Activated CD8-positive, alpha-beta memory T cell treated with anti-CD3 and anti-CD28 coated beads for 24 hours (primary cell): Measurements from ENCODE around the gene P2RX5.
"Not testable (repeated sequence)": the region's sequence is repeated elsewhere in the genome, so short reads cannot be mapped to it uniquely, and the experiment has no call there.

Source experiments
- DNase-seq: peaks from one replicate; pipeline ENCODE4 v3.0.0-alpha.2; 2020

The P2RX5 gene

GRCh38 chr17:3695723-3696411, at the start of gene P2RX5:
Gene P2RX5, minus strand, starts transcription at chr17:3696155. Its CDS starts 150 bp downstream, at chr17:3696005.
- DNase-seq, result peak; percentile 79

GRCh38 chr17:3745071-3745470, 49.1 kb upstream of the P2RX5 start:
- no peak for DNase-seq

GRCh38 chr17:3744014-3744413, 48.1 kb upstream of the P2RX5 start:
- DNase-seq, result no peak

GRCh38 chr17:3740611-3741073, 44.7 kb upstream of the P2RX5 start:
- peak; percentile 77 for DNase-seq

- DNase-seq, result no peak
Measured at GRCh38 chr17:3739422-3740124, 43.6 kb upstream of the P2RX5 start.

- DNase-seq, result peak; percentile 85
Measured at GRCh38 chr17:3738562-3739295, 42.8 kb upstream of the P2RX5 start.

GRCh38 chr17:3735515-3735914, 39.6 kb upstream of the P2RX5 start:
- DNase-seq, result no peak

GRCh38 chr17:3734911-3735276, 38.9 kb upstream of the P2RX5 start:
- not testable (repeated sequence) for DNase-seq

GRCh38 chr17:3732210-3732621, 36.3 kb upstream of the P2RX5 start:
- no peak for DNase-seq

- DNase-seq, result no peak
Measured at GRCh38 chr17:3730881-3731429, 35.0 kb upstream of the P2RX5 start.

- no peak for DNase-seq
Measured at GRCh38 chr17:3729881-3730280, 33.9 kb upstream of the P2RX5 start.

GRCh38 chr17:3728099-3728498, 32.1 kb upstream of the P2RX5 start:
- not testable (repeated sequence) for DNase-seq

GRCh38 chr17:3727041-3727440, 31.1 kb upstream of the P2RX5 start:
- no peak for DNase-seq

GRCh38 chr17:3724378-3725077, 28.6 kb upstream of the P2RX5 start:
- no peak for DNase-seq

GRCh38 chr17:3723556-3724377, 27.8 kb upstream of the P2RX5 start, which contains the start of gene HASPIN:
Gene HASPIN, plus strand, starts transcription at chr17:3723903. Its CDS starts 33 bp downstream, at chr17:3723936.
- DNase-seq, result peak; percentile 96

- DNase-seq, result no peak
Measured at GRCh38 chr17:3723188-3723555, 27.2 kb upstream of the P2RX5 start.

- DNase-seq, result no peak
Measured at GRCh38 chr17:3722716-3723115, 26.8 kb upstream of the P2RX5 start.

- DNase-seq, result no peak
Measured at GRCh38 chr17:3719265-3719664, 23.3 kb upstream of the P2RX5 start.

GRCh38 chr17:3718201-3718600, 22.2 kb upstream of the P2RX5 start:
- no peak for DNase-seq

GRCh38 chr17:3715296-3715695, 19.3 kb upstream of the P2RX5 start:
- DNase-seq, result no peak

GRCh38 chr17:3712811-3713463, 17.0 kb upstream of the P2RX5 start:
- DNase-seq, result no peak
